Mucosa of stomach (tissue), 1 donor: ENCODE data around the gene IFNL3.
"Not testable (repeated sequence)": the region's sequence is repeated elsewhere in the genome, so short reads cannot be mapped to it uniquely, and the experiment has no call there.

Source experiments
- H3K27me3 ChIP-seq: one replicate; pipeline ENCODE4 v1.7.0; 2013; ENCODE audit warnings: mild to moderate bottlenecking, low read length; ENCODE audit not compliant: control insufficient read depth, insufficient read depth
- H3K36me3 ChIP-seq: one replicate; pipeline ENCODE4 v1.7.0; 2013; ENCODE audit warnings: low read length; ENCODE audit not compliant: control insufficient read depth, insufficient read depth
- H3K4me1 ChIP-seq: one replicate; pipeline ENCODE4 v1.7.0; 2013; ENCODE audit warnings: mild to moderate bottlenecking, low read length; ENCODE audit not compliant: control insufficient read depth, insufficient read depth
- H3K4me3 ChIP-seq: one replicate; pipeline ENCODE4 v1.7.0; 2013; ENCODE audit warnings: low read length
- H3K9ac ChIP-seq: one replicate; pipeline ENCODE4 v1.7.0; 2013; ENCODE audit warnings: mild to moderate bottlenecking, low read length, moderate library complexity
- H3K9me3 ChIP-seq: one replicate; pipeline ENCODE4 v1.7.0; 2013; ENCODE audit warnings: mild to moderate bottlenecking, low read length, moderate library complexity; ENCODE audit not compliant: control insufficient read depth
- donor health status: Pancreatic carcinoma.

IFNL3 gene

GRCh38 chr19:39248806-39249205, 4.0 kb upstream of the IFNL3 start, which contains the start of gene IFNL4:
TSS of gene IFNL4 (minus strand) at chr19:39248856.
- no peaks in the 10 kb centered on the region for H3K9me3 ChIP-seq
- H3K4me3 ChIP-seq = no peak within 1 kb of the TSS
- peaks cover 26% of the 10 kb centered on the region for H3K27me3 ChIP-seq
- no peaks in the 10 kb centered on the region for H3K4me1 ChIP-seq
- no peak within 1 kb of the TSS for H3K9ac ChIP-seq
- H3K36me3 ChIP-seq = no peaks in the 10 kb centered on the region

- Histone ChIP-seq H3K4me1 (no peaks in the 10 kb centered on the region), H3K4me3 (no peak overlapping the region), H3K27me3 (peaks cover 26% of the 10 kb centered on the region), H3K36me3 (no peaks in the 10 kb centered on the region), H3K9ac (no peak overlapping the region), H3K9me3 (no peaks in the 10 kb centered on the region)
Measured at GRCh38 chr19:39247701-39248664, 3.2 kb upstream of the IFNL3 start.

GRCh38 chr19:39246951-39247669, 2.3 kb upstream of the IFNL3 start:
- Histone ChIP-seq H3K4me3 (no peak overlapping the region), H3K27me3 (peaks cover 26% of the 10 kb centered on the region), H3K9ac (no peak overlapping the region)

GRCh38 chr19:39245166-39245565, 360 bp upstream of the IFNL3 start:
- not testable (repeated sequence) for H3K9me3 ChIP-seq, H3K4me1 ChIP-seq, H3K36me3 ChIP-seq, H3K9ac ChIP-seq, H3K4me3 ChIP-seq
- peaks cover 26% of the 10 kb centered on the region for H3K27me3 ChIP-seq

More at GRCh38 chr19:39246951-39247669, 2.3 kb upstream of the IFNL3 start:
- Histone ChIP-seq H3K36me3 (no peaks in the 10 kb centered on the region), H3K9me3 (no peaks in the 10 kb centered on the region), H3K4me1 (no peaks in the 10 kb centered on the region)

DNA sequence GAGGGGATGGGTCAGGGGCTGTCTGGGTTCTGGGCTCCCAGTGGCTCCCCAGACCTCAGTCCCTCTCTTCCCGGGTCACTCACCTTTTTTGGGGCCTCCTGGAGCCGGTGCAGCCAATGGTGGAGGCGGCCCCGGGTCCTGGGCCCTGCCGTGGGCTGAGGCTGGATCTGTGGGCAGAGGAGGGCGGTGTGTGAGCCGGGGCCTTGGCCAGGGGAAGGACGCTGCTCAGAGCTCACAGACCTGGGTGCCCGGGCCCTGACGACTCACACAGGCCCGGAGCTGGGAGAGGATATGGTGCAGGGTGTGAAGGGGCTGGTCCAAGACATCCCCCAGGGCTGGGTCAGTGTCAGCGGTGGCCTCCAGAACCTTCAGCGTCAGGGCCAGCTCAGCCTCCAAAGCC, 1.1 kb downstream of the IFNL3 start:
- H3K9me3 ChIP-seq, H3K4me1 ChIP-seq, H3K4me3 ChIP-seq, H3K9ac ChIP-seq, H3K36me3 ChIP-seq: not testable (repeated sequence)
- H3K27me3 ChIP-seq = peaks cover 20% of the 10 kb centered on the region

- no peaks in the 10 kb centered on the region for H3K36me3 ChIP-seq
- H3K4me1 ChIP-seq = peaks cover 10% of the 10 kb centered on the region
- no peak overlapping the region for H3K9ac ChIP-seq
- no peaks in the 10 kb centered on the region for H3K9me3 ChIP-seq
- H3K27me3 ChIP-seq = no peaks in the 10 kb centered on the region
- no peak overlapping the region for H3K4me3 ChIP-seq
Measured at GRCh38 chr19:39240421-39240820, 4.4 kb downstream of the IFNL3 start.

GRCh38 chr19:39238944-39239343, 5.9 kb downstream of the IFNL3 start:
- Histone ChIP-seq H3K4me3 (no peak overlapping the region), H3K9ac (no peak overlapping the region), H3K27me3 (no peaks in the 10 kb centered on the region)

DNA sequence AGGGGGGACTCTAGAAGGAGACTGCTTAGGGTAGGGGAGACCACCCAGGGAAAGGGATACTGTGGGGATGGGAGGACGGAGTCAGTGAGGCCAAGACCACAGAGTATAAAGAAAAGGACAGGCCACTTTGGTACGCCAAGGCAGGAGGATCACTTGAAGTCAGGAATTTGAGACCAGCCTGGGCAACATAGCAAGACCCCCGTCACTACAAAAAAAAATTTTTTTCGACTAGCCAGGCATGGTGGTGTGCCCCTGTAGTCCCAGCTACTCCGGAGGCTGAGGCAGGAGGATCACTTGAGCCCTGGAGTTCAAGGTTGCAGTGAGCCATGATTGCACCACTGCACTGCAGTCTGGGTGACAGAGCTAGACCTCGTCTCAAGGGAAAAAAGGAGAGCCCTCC, 6.6 kb downstream of the IFNL3 start:
- H3K4me3 ChIP-seq = no peak overlapping the region
- no peaks in the 10 kb centered on the region for H3K9me3 ChIP-seq
- H3K9ac ChIP-seq = peak overlapping the region; percentile 53
- H3K27me3 ChIP-seq = no peaks in the 10 kb centered on the region
- no peaks in the 10 kb centered on the region for H3K36me3 ChIP-seq
- peaks cover 10% of the 10 kb centered on the region for H3K4me1 ChIP-seq

More at GRCh38 chr19:39238944-39239343, 5.9 kb downstream of the IFNL3 start:
- Histone ChIP-seq H3K9me3 (no peaks in the 10 kb centered on the region), H3K36me3 (no peaks in the 10 kb centered on the region), H3K4me1 (peaks cover 10% of the 10 kb centered on the region)

GRCh38 chr19:39237200-39238184, 7.3 kb downstream of the IFNL3 start:
- Histone ChIP-seq H3K9me3 (no peaks in the 10 kb centered on the region), H3K4me1 (peaks cover 10% of the 10 kb centered on the region), H3K9ac (peak overlapping the region; percentile 53), H3K27me3 (no peaks in the 10 kb centered on the region), H3K36me3 (no peaks in the 10 kb centered on the region), H3K4me3 (no peak overlapping the region)

DNA sequence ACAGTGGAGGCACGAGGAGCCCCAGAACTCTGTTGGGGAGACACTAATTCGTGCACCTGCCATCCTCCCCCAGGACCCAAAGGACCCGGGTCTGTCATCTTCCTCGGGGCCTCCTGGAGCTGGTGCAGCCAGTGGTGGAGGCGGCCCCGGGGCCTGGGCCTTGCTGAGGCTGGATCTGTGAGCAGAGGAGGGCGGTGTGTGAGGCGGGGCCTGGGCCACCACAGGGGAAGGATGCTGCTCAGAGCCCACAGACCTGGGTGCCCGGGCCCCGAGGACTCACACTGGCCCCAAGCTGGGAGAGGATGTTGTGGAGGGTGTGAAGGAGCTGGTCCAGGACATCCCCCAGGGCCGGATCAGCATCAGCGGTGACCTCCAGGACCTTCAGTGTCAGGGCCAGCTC, 8.3 kb downstream of the IFNL3 start:
- Histone ChIP-seq H3K4me1 (peaks cover 10% of the 10 kb centered on the region), H3K9ac (no peak overlapping the region), H3K4me3 (no peak overlapping the region), H3K27me3 (no peaks in the 10 kb centered on the region), H3K36me3 (no peaks in the 10 kb centered on the region), H3K9me3 (no peaks in the 10 kb centered on the region)

- no peaks in the 10 kb centered on the region for H3K36me3 ChIP-seq
- no peak overlapping the region for H3K9ac ChIP-seq
- H3K4me3 ChIP-seq = no peak overlapping the region
- no peaks in the 10 kb centered on the region for H3K27me3 ChIP-seq
- no peaks in the 10 kb centered on the region for H3K9me3 ChIP-seq
- peaks cover 3% of the 10 kb centered on the region for H3K4me1 ChIP-seq
Measured at GRCh38 chr19:39232708-39233107, 12.1 kb downstream of the IFNL3 start.
